Measurements from ENCODE around the gene PPP1R14D.
"Not testable (repeated sequence)": the region's sequence is repeated elsewhere in the genome, so short reads cannot be mapped to it uniquely, and the experiment has no call there.

Gene PPP1R14D, protein sequence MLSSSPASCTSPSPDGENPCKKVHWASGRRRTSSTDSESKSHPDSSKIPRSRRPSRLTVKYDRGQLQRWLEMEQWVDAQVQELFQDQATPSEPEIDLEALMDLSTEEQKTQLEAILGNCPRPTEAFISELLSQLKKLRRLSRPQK

DNA sequence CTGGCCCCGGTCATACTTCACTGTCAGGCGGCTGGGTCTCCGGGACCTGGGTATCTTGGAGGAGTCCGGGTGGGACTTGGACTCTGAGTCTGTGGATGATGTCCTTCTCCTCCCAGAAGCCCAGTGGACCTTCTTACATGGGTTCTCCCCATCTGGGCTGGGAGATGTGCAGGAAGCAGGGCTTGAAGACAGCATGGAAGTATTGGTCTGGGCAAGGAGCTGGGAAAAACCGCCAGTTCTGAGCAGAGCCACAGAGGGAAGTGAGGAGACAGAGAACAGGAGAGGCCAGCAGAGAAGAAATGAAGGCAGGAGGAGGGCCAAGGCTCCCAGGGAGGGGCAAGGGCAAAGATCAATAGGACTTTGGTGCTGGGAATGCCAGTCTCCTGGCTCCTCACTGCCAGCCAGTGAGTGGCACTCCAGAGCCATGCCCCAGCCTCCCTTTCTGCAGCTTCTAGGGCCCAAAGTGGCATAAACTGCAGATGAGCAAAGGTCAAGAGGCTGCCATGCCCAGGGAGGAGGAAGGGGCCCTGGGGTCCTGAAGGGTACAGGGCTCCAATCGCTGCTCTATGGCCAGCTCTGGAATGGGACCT, at the start of gene PPP1R14D:
Gene PPP1R14D (minus strand): TSS at position 262 of the 590 bp plus-strand sequence. CDS start 67 bp downstream, at position 195.
- no peak for DNase-seq

DNA sequence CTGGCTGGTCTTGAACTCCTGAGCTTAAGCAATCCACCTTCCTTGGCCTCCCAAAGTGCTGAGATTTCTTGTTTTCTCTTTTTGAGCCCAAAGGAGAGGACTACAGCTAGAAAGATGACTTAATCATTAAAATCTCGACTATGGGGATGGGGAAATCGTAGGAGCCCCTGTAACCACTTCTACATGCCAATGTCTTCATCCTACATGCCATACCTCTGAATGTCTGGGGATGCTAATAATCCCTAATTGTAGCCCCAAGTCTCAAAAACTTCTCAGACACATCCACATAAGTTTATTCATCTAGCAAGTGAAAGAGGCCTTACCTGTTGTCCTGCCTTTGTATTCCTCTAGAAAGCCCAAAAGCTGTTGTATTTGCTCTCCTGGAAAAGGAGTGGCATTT, 49.2 kb upstream of the PPP1R14D start:
- no peak for DNase-seq

DNA sequence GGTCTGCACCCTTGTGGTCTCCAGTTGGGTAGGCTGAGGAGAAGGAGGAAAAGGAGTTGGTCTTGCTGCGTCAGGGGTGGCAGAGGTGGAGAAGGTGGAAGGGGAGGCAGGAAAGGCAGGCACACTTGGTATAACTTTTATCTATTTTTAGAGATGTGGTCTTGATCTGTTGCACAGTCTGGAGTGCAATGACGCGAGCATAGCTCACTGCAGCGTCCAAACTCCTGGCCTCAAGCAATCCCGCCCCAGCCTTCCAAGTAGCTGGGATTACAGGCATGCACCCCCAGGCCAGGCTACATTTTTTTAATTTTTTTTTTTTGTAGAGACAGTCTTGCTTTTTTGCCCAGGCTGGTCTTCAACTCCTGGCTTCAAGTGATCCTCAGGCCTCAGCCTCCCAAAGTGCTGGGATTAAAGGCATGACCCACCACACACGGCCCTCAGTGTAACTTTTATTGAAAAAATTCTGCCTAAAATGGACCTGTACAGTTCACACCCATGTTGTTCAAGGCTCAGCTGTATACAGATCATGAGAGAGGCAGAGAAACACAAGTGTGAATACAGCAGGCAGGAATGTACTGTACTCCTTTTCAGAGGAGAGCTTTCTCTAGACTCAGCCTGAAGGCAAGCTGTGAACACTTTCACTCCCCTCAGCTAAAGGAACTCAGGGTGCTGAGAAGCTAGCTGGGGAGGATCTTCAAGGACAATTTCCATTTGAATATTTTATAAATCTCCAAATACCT, 47.7 kb upstream of the PPP1R14D start:
- DNase-seq: no peak

DNA sequence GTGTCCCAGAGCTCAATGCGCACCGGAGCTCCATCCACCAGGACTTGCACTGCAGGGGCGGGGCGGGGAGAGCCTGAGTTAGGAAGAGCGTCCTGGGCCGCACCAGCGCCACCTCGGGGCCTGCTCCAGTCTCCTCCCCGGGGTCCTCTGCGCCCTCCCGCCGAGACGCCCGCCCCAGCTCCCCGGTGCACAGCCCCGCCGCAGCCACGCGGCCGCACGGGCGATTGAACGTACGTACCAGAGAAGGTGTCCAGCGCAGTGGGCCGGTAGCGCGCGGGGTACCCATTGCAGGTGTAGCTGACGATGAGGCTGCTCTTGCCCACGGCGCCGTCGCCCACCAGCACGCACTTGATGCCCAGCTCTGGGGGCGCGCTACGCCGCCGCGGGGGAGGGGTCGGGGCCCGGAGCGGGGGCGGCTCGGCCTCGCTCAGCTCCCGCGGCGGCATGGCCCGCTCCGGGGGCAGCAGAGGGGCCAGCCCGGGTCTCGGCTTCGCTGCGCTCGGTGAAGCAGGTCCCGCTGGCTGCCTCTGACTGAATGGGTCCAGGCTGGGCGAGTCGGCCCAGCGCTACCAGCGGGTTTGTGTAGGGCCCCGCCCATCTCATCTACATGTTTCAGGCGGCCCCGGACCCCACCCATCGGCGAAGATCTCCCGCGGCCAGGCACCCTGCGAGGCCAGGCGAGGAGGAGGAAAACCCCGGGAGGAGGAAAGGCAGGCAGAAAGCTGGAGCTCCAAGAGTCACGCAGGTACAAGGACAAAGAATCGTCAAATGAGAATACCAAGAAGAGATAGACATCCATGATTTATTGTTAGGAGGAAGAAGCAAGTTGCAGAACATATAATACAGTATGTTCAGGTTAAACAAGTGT, 45.4 kb upstream of the PPP1R14D start, which contains the start of gene RHOV:
Gene RHOV (minus strand): TSS at position 541 of the 868 bp plus-strand sequence. CDS start 95 bp downstream, at position 446.
- no peak for DNase-seq

DNA sequence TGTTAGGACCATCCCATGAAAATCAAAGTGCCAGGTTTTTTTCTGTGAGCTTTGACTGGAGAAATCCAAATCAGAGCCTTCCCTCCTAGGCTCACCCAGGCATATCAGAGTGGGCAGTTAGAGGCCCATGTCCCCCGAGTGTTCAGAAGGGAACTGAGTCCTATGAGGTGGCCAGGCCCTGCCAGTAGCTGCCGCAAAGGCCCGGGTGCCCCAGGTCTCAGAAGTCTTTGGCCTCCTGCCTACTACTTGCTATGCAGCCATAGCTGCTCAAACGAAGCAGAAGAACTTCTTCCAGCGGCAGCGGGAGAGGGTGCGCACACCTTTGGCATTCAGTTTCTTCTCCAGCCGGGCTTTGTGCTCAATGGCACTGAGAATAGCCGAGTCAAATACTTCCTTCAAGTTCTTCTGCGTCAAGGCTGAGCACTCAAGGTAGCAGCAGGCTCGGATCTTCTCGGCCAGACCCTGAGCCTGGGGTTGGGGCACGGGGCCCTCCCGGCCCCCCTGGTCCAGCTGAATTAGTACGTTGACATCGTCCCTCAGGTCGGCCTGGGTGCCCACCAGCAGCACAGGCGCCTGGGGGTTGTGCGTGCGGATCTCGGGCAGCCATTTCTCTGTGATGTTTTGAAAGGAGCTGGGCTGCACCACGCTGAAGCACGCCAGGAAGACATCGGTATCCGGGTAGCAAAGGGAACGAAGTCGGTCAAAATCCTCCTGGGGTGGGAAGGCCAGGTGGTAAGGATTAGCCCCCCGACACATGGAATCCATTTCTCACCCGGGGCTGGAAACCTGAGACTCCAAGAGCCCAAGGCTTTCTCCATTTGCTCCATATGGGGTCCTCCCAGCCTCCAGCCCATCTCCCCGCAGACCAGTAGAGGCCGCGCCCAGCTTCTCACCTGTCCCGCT, 44.5 kb upstream of the PPP1R14D start:
- DNase-seq: no peak

DNA sequence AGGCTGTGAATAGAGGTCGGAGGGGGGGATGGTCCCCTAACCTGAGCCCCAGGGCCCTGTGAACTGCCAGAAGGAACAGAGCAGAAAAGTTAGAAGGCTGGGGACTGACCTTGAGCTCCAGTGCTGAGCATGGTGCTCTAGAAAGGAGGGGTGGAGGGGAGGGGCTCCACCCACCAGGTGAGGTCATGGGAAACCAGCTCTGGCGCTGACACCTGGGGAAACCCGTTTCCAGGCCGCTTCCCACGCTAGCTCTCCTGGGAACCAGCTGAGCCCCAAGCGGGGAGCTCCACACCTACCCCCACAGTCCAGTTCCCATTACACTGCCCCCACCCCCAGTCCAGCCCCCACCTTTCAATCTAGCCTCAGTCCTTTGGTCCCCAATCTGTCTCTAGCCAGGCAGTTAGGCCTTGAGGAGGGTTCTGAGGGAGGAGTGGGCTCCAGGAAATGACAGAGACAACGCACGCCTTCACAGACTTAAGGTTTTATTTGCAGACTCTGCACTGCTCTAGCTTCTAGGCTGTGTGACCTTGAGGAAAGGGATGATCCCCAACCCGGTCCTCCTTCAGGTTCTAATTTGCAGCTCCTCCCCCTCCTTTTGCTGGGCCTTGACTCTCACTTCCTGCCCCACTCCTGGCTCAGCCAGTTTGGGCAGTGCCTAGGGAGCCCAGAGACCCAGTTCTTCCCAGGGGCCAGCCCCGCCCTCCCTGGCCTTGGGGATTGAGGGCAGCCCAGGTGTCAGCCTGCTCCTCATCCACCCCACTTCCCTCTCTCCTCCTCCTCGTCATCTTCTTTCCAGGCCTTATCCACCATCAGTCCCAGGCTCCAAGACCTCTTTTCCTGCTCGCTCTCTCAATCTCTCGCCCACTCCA, 43.5 kb upstream of the PPP1R14D start:
- no peak for DNase-seq

DNA sequence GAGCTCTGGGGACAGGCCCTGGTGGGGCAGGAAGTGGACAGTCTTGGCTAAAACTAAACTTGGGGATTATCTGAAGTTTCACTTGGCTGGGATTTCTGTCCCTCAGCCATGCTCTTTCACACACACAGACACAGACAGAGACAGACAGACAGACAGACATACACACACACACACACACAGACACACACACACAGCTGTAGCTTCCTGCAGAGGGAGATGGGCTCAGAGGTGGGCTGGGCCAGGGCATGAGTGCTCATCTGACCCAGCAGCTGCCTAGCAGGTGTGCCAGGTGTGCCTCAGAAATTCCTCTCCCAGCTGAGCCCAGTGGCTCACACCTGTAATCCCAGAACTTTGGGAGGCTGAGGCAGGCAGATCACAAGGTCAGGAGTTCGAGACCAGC, 42.2 kb upstream of the PPP1R14D start:
- no peak for DNase-seq

DNA sequence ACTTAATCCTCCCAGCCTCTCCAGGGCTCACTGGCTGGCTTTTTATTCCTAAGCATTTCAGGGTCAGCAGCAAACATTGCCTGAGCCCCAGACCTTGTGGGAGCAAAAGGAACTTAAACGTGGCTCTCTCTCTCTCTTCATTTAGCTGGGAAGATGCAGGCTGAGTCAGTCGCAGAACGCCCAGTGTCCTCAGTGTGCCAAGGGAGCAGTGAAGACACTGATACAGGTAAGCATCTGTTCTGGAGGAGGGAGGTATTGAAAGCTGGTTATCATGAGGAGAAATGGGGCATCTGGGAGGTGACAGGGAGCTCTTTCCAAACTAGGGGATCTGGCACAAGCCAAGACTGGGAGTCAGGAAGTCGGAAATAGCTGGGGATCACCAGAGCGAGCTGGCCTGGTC, 41.2 kb upstream of the PPP1R14D start:
- no peak for DNase-seq

DNA sequence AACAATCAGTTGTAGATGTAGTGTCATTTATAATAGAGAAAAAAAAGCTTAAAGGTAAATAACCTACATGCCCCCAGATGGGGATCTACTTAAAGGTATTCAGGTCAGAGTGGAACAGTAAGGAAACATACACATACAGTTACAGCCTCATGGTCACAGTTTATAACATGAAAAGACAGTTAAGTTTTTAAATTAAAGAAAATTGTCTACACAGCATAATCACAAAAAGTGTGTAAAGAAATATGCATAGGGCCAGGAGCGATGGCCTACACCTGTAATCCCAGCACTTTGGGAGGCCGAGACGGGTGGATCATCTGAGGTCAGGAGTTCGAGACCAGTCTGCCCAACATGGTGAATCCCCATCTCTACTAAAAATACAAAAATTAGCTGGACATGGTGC, 38.7 kb upstream of the PPP1R14D start:
- no peak for DNase-seq

DNA sequence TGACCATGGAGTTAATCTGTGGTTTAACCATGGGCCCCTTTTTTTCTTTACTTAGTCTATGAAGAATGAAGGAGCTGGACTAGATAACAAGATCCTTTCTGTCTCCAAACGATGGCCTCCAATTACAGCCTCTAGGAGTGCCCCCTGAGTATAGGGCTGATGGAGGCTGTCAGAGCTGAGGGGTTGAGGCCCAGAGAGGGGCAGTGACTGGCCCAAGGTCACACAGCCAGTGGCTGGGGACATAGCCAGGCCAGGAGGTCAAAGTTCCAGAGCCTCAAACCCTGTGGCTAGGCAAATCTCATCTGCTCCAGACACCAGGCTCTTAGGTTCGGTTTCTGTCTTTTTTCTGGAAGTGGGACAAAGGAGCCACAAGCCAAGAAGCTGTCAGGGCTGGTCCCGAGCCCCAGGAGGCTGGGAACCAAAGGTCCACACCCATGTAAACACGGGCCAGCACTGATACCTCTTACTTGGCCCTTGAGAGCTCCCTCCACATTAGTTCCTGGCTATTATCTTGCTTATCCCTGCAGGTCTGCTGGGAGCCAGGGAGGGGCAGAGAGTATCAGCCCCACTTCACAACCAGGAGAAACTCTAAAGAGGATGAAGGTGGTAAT, 35.3 kb upstream of the PPP1R14D start:
- DNase-seq: no peak

DNA sequence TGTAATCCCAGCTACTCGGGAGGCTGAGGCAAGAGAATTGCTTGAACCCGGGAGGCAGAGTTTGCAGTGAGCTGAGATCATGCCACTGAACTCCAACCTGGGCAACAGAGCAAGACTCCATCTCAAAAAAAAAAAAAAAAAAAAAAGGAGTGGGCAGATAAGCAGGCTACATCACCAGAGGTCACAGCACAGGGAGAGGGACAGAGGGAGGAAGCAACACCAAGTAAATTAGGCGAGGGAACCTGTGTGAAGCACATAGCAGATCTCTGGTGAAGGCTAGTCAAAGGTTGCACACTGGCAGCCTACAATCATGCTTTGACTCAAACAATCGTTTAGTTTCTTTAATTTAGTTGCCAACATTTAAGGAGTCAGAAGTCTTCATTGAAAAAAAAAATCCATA, 32.6 kb upstream of the PPP1R14D start:
- DNase-seq: not testable (repeated sequence)

DNA sequence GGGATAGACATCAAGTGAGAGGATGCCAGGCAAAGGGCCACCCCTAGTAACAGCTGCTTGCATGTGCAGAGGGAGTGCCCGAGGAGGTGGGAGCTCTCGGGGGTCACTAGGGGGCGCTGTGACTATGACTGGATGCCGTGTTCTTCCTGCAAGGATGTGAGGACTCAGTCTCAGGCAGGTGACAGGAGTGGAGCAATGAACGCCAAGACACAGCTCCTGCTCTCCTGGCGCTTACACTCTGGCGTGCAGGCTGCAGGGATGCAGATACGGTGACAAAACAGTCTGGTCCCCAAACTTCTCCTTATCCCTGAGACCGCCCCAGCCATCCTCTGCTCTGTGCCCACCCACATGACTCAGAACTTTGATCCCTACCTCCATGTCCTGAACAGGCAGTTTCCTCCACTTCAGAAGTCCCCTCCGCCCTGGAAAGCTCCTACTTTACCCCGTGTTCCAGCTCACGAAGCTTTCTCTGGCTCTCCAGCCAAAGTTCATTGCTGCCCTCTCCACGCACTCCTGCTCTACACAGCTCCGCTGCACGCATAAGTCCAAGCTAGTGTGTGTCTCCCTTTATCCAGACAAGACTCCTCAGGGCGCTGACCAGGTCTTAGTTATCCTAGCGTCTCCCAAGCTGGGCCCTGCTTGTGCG, 30.8 kb upstream of the PPP1R14D start:
- DNase-seq: no peak

DNA sequence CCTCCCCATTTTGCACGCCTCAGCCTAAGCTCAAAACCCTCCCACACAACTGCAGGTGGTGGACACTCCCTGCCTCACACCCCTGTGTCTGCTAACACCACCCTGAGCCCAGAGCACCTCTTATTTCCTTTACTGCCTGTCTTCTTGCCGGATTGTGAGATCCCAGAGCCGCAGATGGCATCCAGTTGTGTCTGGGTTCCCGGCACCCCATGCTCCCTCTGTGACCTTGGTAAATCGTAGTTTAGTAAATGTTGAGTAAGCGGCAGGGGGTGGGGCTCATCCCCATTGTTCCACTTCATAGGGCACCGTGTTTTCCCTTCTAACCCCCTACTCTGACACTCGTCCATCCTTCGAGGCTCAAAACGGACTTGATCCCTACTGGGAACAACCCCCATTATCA, 30.2 kb upstream of the PPP1R14D start:
- no peak for DNase-seq

DNA sequence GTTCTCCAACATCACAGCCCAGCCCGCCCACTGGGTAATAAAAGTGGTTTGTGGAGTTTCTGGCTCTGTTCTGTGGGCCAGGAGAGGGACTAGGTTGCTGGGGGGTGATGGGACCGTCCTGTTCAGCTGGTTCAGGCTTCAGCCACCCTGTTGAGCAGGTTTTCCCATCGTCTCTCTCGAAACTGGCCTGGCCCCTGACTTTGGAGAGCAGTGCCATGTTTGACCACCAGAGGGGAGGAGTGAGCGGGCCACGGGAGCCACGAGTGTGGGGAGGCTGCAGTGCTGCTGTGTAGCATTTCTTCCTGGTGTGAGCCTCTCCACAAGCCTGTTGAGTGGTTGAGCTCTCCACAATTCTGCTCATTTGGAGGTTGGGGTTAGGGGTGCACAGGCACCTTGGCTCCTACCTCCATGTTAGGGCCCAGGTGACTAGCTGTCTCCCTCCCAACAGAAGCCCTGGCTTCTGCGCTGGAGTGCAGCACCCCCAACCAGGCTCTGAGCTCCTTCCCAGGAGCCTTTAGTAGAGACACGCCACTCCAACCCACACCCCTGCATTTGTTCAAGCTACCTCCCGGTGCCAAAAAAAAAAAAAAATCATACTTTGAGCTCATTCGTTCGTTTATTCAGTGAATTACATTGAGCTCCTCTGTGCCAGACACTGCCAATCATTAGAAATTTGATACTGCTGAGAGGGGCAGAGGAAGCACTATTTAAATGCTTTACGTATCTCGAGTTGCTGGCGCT, 29.3 kb upstream of the PPP1R14D start:
- no peak for DNase-seq

DNA sequence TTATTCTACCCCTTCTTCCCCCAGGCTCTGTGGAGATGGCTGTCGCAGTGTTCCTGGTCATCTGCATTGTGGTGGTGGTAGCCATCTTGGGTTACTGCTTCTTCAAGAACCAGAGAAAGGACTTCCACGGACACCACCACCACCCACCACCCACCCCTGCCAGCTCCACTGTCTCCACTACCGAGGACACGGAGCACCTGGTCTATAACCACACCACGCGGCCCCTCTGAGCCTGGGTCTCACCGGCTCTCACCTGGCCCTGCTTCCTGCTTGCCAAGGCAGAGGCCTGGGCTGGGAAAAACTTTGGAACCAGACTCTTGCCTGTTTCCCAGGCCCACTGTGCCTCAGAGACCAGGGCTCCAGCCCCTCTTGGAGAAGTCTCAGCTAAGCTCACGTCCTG, 28.2 kb upstream of the PPP1R14D start:
- no peak for DNase-seq

DNA sequence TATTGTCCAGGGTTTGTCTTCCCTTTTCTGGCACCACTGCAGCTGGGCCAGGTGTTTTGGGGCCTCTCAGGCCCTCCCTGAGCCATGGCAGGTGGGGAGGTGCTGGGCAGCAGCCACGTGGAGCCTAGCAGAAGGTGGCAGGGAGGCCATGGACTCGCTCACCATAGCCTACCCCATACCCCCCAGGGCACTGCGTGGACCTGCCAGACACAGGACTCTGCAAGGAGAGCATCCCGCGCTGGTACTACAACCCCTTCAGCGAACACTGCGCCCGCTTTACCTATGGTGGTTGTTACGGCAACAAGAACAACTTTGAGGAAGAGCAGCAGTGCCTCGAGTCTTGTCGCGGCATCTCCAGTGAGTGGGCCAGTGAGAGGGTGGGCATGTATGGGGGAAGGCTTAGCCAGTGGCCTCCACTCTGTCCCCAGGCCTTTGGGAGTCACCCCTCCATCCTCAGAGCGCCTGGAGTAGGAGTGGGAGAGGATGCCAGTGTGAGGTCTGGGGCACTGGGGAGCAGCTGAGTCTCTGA, 27.3 kb upstream of the PPP1R14D start:
- DNase-seq: no peak

DNA sequence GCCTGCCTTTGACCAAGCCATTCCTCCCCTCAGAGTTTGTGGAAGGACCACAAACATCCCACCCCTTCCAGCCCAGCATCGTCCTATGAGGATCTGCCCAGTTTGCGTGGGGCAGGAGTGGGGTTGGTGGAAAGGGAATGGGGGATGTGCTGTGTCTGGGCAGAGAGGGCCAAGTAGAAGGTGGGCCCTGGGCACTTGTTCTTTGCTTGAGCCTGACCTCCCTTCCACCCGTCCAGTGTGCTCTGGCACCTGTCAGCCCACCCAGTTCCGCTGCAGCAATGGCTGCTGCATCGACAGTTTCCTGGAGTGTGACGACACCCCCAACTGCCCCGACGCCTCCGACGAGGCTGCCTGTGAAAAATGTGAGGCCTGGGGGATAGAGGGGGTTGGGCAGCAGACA, 25.7 kb upstream of the PPP1R14D start:
- DNase-seq: no peak

DNA sequence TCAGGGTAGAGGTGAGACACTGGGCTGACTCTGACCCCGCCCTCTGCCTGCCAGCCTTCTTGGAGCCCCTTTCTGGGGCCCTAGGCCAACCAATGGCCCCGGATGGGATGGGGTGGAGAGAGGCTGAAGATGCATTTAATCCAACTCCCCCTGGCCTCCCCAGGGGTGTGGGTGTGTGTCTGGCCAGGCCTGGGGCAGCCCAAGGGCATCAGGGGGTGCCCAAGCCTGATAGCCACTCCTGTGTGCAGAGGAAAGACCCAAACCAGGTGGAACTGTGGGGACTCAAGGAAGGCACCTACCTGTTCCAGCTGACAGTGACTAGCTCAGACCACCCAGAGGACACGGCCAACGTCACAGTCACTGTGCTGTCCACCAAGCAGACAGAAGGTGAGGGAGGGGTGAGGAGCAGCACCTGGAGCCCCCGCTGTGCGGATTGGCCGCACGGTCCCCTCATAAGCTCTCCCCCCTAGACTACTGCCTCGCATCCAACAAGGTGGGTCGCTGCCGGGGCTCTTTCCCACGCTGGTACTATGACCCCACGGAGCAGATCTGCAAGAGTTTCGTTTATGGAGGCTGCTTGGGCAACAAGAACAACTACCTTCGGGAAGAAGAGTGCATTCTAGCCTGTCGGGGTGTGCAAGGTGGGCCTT, 24.9 kb upstream of the PPP1R14D start:
- no peak for DNase-seq

DNA sequence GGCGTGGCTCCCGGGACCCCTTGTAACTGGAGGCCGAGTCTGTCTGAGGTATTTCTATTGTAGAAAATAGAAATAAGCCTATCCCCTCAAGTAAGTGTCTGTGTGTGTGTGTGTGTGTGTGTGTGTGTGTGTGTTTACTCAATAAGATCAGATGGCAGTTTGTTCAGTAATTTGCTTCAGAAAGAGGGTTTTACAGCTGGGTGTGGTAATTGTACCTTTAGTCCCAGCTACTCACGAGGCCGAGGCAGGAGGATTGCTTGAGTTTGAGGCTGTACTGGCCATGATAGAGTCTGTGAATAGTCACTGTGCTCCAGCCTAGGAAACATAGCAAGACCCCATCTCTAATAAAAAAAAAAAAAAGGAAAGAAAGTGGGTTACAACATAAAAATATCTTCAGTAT, 24.0 kb upstream of the PPP1R14D start:
- no peak for DNase-seq
